ENCODE data around the gene CAMTA2. TPM values are rescaled to one million over a fixed set of nuclear protein-coding genes. Genes with fewer than 3 reads are reported as not detected.
A peak's percentile ranks its signal among the peaks of the same experiment; 100 is the strongest.

Gene CAMTA2
- total RNA-seq, 1 experiment from 2014 or later: 9.2 TPM

GRCh38 chr17:4967539-4968485 lies 19.7 kb downstream of the CAMTA2 start, which contains the start of gene SPAG7 (continued):
- TF ChIP-seq HMGXB4 (CRISPR knock-in tag; IDR thresholded peaks at IDR 0.05): peak; percentile 68
- TF ChIP-seq ETV6 (CRISPR knock-in tag; IDR thresholded peaks at IDR 0.05): peak; percentile 34
- TF ChIP-seq FOXJ3 (CRISPR knock-in tag; IDR thresholded peaks at IDR 0.05; ENCODE audit: borderline replicate concordance): 0 out of 2 replicates have a peak, but pooled peaks have one; percentile 11
- peak; percentile 61; the same call in 1 of the 2 replicates for TF ChIP-seq GABPB1 (CRISPR knock-in tag; IDR thresholded peaks at IDR 0.05)
- no peak for TF ChIP-seq ZNF532 (CRISPR knock-in tag; IDR thresholded peaks at IDR 0.05; ENCODE audit: borderline replicate concordance)
- no peak for TF ChIP-seq RORB (CRISPR knock-in tag; IDR thresholded peaks at IDR 0.05)
- 0 out of 2 replicates have a peak, but pooled peaks have one; percentile 27 for TF ChIP-seq FOXP1 (CRISPR knock-in tag; IDR thresholded peaks at IDR 0.05; ENCODE audit: borderline replicate concordance)
- no peak for TF ChIP-seq ZNF317 (CRISPR knock-in tag; IDR thresholded peaks at IDR 0.05; ENCODE audit: borderline replicate concordance, low read depth)
- no peak for TF ChIP-seq ZNF671 (CRISPR knock-in tag; IDR thresholded peaks at IDR 0.05)
- peak; percentile 40; the same call in 1 of the 2 replicates for TF ChIP-seq ZNF219 (CRISPR knock-in tag; IDR thresholded peaks at IDR 0.05; ENCODE audit: borderline replicate concordance)
- TF ChIP-seq TEAD1 (CRISPR knock-in tag; IDR thresholded peaks at IDR 0.05): peak; percentile 81
- TF ChIP-seq TP53 (CRISPR knock-in tag; IDR thresholded peaks at IDR 0.05): peak; percentile 51
- TF ChIP-seq NFYB (CRISPR knock-in tag; conservative IDR thresholded peaks at IDR 0.05; ENCODE audit: low read depth): no peak
- TF ChIP-seq ZNF396 (CRISPR knock-in tag; IDR thresholded peaks at IDR 0.05; ENCODE audit: borderline replicate concordance): no peak
- TF ChIP-seq ERG (CRISPR knock-in tag; IDR thresholded peaks at IDR 0.05): peak; percentile 38; the same call in 1 of the 2 replicates
- TF ChIP-seq PRRX2 (CRISPR knock-in tag; IDR thresholded peaks at IDR 0.05): no peak
- TF ChIP-seq, protein P1, sequence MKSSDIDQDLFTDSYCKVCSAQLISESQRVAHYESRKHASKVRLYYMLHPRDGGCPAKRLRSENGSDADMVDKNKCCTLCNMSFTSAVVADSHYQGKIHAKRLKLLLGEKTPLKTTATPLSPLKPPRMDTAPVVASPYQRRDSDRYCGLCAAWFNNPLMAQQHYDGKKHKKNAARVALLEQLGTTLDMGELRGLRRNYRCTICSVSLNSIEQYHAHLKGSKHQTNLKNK (CRISPR knock-in tag; IDR thresholded peaks at IDR 0.05): no peak
- peak; percentile 40; the same call in 1 of the 2 replicates for TF ChIP-seq CREM (CRISPR knock-in tag; IDR thresholded peaks at IDR 0.05)
- TF ChIP-seq GRHL2 (CRISPR knock-in tag; IDR thresholded peaks at IDR 0.05; ENCODE audit: insufficient replicate concordance, severe bottlenecking): no peak
- peak; percentile 57; the same call in 1 of the 2 replicates for TF ChIP-seq E2F5 (CRISPR knock-in tag; IDR thresholded peaks at IDR 0.05)
- TF ChIP-seq NR2C2 (CRISPR knock-in tag; IDR thresholded peaks at IDR 0.05): 0 out of 2 replicates have a peak, but pooled peaks have one; percentile 28
- TF ChIP-seq, protein P2, sequence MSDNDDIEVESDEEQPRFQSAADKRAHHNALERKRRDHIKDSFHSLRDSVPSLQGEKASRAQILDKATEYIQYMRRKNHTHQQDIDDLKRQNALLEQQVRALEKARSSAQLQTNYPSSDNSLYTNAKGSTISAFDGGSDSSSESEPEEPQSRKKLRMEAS (CRISPR knock-in tag; IDR thresholded peaks at IDR 0.05): peak; percentile 45; the same call in 1 of the 2 replicates
- TF ChIP-seq, protein P3, sequence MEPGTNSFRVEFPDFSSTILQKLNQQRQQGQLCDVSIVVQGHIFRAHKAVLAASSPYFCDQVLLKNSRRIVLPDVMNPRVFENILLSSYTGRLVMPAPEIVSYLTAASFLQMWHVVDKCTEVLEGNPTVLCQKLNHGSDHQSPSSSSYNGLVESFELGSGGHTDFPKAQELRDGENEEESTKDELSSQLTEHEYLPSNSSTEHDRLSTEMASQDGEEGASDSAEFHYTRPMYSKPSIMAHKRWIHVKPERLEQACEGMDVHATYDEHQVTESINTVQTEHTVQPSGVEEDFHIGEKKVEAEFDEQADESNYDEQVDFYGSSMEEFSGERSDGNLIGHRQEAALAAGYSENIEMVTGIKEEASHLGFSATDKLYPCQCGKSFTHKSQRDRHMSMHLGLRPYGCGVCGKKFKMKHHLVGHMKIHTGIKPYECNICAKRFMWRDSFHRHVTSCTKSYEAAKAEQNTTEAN (CRISPR knock-in tag; IDR thresholded peaks at IDR 0.05): no peak
- no peak for TF ChIP-seq ZNF263 (CRISPR knock-in tag; IDR thresholded peaks at IDR 0.05; ENCODE audit: low read depth)
- peak; percentile 68; the same call in 1 of the 2 replicates for TF ChIP-seq ZNF121 (CRISPR knock-in tag; IDR thresholded peaks at IDR 0.05)
